ENCODE results near the gene OPRM1.

- no peak for TF ChIP-seq CTCF (IDR thresholded peaks at IDR 0.05)
- TF ChIP-seq POLR2A (IDR thresholded peaks at IDR 0.05), result no peak
Observed at GRCh38 chr6:154139892-154140291, 100.9 kb downstream of the OPRM1 start.

Data from Peyer's patch (tissue), 4 donors.